ENCODE results near the gene IL6R.

DNA sequence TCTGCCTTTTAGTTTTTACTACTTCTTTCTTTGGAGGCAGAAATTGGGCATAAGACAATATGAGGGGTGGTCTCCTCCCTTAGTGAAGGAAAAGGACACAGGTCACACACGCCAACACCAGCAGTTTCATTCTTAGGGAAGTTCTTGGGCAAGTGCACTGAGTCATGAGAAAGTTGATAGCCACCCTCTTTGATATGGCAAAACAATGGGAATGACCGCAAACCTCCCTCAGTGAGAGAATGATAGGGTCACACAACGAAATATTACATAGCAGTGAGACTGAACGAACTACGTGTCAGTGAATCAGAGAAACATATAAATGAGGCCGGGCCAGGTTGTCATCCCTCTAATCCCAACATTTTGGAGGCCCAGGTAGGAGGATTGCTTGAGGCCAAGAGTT, 20.0 kb downstream of the IL6R start:
- TF ChIP-seq, protein P1, sequence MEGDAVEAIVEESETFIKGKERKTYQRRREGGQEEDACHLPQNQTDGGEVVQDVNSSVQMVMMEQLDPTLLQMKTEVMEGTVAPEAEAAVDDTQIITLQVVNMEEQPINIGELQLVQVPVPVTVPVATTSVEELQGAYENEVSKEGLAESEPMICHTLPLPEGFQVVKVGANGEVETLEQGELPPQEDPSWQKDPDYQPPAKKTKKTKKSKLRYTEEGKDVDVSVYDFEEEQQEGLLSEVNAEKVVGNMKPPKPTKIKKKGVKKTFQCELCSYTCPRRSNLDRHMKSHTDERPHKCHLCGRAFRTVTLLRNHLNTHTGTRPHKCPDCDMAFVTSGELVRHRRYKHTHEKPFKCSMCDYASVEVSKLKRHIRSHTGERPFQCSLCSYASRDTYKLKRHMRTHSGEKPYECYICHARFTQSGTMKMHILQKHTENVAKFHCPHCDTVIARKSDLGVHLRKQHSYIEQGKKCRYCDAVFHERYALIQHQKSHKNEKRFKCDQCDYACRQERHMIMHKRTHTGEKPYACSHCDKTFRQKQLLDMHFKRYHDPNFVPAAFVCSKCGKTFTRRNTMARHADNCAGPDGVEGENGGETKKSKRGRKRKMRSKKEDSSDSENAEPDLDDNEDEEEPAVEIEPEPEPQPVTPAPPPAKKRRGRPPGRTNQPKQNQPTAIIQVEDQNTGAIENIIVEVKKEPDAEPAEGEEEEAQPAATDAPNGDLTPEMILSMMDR (IDR thresholded peaks at IDR 0.05; ENCODE audit: poor library complexity): no peak
- TF ChIP-seq EZH2 (IDR thresholded peaks at IDR 0.05; ENCODE audit: borderline replicate concordance) (no peak), EZH2phosphoT487 (IDR thresholded peaks at IDR 0.05; ENCODE audit: low read depth, severe bottlenecking, unreplicated experiment) (no peak)
